Neural progenitor cell (in vitro differentiated cells): ENCODE measurements around the gene C17orf50. TPM values are rescaled to one million over a fixed set of nuclear protein-coding genes. Genes with fewer than 3 reads are reported as not detected.

Experiments
- DNase-seq: peaks from one replicate; pipeline ENCODE4 v3.0.0-alpha.2; 2016; ENCODE audit warnings: low spot score
- H2AFZ ChIP-seq: fragments of 200-600 bp; sonication (generic); replicated peaks from 2 replicates; pipeline ENCODE4 v1.6.1; 2016; ENCODE audit warnings: antibody characterized with exemption
- H3F3A ChIP-seq: fragments of 200-600 bp; sonication (generic); 2 replicates; pipeline ENCODE4 v1.6.1; 2016; ENCODE audit warnings: antibody characterized with exemption, low read depth
- H3K27ac ChIP-seq: fragments of 200-600 bp; sonication (generic); 2 replicates; pipeline ENCODE4 v1.5.1; 2016; ENCODE audit warnings: mild to moderate bottlenecking
- H3K27me3 ChIP-seq: fragments of 200-600 bp; sonication (generic); 2 replicates; pipeline ENCODE4 v1.6.1; 2016; ENCODE audit warnings: mild to moderate bottlenecking, moderate library complexity
- H3K36me3 ChIP-seq: fragments of 200-600 bp; sonication (generic); 2 replicates; pipeline ENCODE4 v1.5.1; 2016
- H3K4me1 ChIP-seq: fragments of 200-600 bp; sonication (generic); 2 replicates; pipeline ENCODE4 v1.6.1; 2016; ENCODE audit warnings: mixed run types
- H3K4me2 ChIP-seq: fragments of 200-600 bp; sonication (generic); 2 replicates; pipeline ENCODE4 v1.6.1; 2016
- H3K4me3 ChIP-seq: fragments of 200-600 bp; sonication (generic); 2 replicates; pipeline ENCODE4 v1.5.1; 2016
- H3K79me2 ChIP-seq: fragments of 200-600 bp; sonication (generic); 2 replicates; pipeline ENCODE4 v1.6.1; 2016; ENCODE audit warnings: low read depth
- H3K9ac ChIP-seq: fragments of 200-600 bp; sonication (generic); 2 replicates; pipeline ENCODE4 v1.6.1; 2016
- H3K9me3 ChIP-seq: fragments of 200-600 bp; sonication (generic); 2 replicates; pipeline ENCODE4 v1.5.1; 2016; ENCODE audit warnings: low read depth
- H4K20me1 ChIP-seq: fragments of 200-600 bp; sonication (generic); 2 replicates; pipeline ENCODE4 v1.6.1; 2016; ENCODE audit warnings: low read depth
- H3K27ac Mint-ChIP-seq: 3 replicates; pipeline ENCODE4 v1.8.0; 2021; ENCODE audit warnings: mixed read lengths
- H3K27me3 Mint-ChIP-seq: 2 replicates; pipeline ENCODE4 v1.8.0; 2022; ENCODE audit warnings: low read depth, mild to moderate bottlenecking, inconsistent platforms, moderate library complexity, mixed read lengths; ENCODE audit not compliant: insufficient read depth
- H3K36me3 Mint-ChIP-seq: 3 replicates; pipeline ENCODE4 v1.8.0; 2021; ENCODE audit warnings: mixed read lengths
- H3K4me1 Mint-ChIP-seq: 3 replicates; pipeline ENCODE4 v1.8.0; 2021; ENCODE audit warnings: mixed read lengths
- H3K4me3 Mint-ChIP-seq: 3 replicates; pipeline ENCODE4 v1.8.0; 2021; ENCODE audit warnings: mild to moderate bottlenecking, moderate library complexity, mixed read lengths
- H3K9me3 Mint-ChIP-seq: 3 replicates; pipeline ENCODE4 v1.8.0; 2020; ENCODE audit warnings: mixed read lengths
- EZH2 ChIP-seq: fragments of 200-600 bp; sonication (generic); IDR thresholded peaks from 2 replicates; pipeline ENCODE4 v1.6.1; 2017; ENCODE audit warnings: antibody characterized with exemption, mild to moderate bottlenecking, moderate library complexity
- EZH2phosphoT487 ChIP-seq: fragments of 200-600 bp; sonication (generic); IDR thresholded peaks from 2 replicates; pipeline ENCODE4 v1.6.1; 2017; ENCODE audit warnings: antibody characterized with exemption
- total RNA-seq: library from RNA; depleted of rRNA; stranded (reverse); fragments of >200 nt; gene quantifications from 2 replicates; pipeline ENCODE4 v1.2.3, GENCODE V29; 2015; ENCODE audit warnings: low replicate concordance
- TF ChIP-seq, protein P1 (sequence below): fragments of 200-600 bp; sonication (generic); IDR thresholded peaks from 2 replicates; pipeline ENCODE4 v1.5.1; 2017; ENCODE audit warnings: antibody characterized with exemption, mild to moderate bottlenecking

C17orf50 gene
- total RNA-seq, 1 donor from 2014 or later, result not detected

DNA sequence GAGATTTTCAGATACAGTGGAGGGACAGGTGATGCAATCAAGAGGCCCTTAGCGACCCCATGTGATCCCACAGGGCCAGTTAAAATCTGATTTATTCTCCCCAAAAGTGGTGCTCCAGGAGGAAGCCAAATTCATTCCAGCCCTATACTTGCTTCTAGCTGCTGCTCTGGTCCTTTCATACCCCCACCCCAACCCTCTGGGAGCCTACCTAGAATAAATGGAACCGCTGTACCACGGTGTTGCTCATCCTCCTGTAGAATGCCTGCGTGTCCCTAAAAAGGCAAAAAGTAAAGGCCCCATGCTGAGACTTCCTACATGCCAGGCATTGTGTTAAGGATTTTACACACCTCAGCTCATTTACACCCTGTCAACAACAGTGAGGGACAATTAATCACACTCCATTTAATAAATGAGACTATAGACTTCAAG lies 31.3 kb upstream of the C17orf50 start:
- Histone ChIP-seq H3K9me3 (no peaks in the 10 kb centered on the region), H2AFZ (no peak overlapping the region), H3K4me1 (peaks cover 35% of the 10 kb centered on the region), H3K27me3 (peaks cover 26% of the 10 kb centered on the region), H4K20me1 (peaks cover 60% of the 10 kb centered on the region), H3K27ac (no peak overlapping the region), H3K4me3 (no peak overlapping the region), H3K4me2 (peak overlapping the region; percentile 43), H3F3A (peaks cover 12% of the 10 kb centered on the region), H3K9ac (no peak overlapping the region), H3K36me3 (no peaks in the 10 kb centered on the region), H3K79me2 (no peaks in the 10 kb centered on the region)
- Mint-ChIP-seq H3K27me3 (peaks cover 6% of the 10 kb centered on the region), H3K4me1 (peaks cover 53% of the 10 kb centered on the region), H3K27ac (no peak overlapping the region), H3K9me3 (no peaks in the 10 kb centered on the region), H3K4me3 (peak overlapping the region; percentile 36), H3K36me3 (peaks cover 6% of the 10 kb centered on the region)
- DNase-seq, result peak; percentile 79
- TF ChIP-seq EZH2phosphoT487, result peak; percentile 76
- TF ChIP-seq, protein P1, sequence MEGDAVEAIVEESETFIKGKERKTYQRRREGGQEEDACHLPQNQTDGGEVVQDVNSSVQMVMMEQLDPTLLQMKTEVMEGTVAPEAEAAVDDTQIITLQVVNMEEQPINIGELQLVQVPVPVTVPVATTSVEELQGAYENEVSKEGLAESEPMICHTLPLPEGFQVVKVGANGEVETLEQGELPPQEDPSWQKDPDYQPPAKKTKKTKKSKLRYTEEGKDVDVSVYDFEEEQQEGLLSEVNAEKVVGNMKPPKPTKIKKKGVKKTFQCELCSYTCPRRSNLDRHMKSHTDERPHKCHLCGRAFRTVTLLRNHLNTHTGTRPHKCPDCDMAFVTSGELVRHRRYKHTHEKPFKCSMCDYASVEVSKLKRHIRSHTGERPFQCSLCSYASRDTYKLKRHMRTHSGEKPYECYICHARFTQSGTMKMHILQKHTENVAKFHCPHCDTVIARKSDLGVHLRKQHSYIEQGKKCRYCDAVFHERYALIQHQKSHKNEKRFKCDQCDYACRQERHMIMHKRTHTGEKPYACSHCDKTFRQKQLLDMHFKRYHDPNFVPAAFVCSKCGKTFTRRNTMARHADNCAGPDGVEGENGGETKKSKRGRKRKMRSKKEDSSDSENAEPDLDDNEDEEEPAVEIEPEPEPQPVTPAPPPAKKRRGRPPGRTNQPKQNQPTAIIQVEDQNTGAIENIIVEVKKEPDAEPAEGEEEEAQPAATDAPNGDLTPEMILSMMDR, result no peak

DNA sequence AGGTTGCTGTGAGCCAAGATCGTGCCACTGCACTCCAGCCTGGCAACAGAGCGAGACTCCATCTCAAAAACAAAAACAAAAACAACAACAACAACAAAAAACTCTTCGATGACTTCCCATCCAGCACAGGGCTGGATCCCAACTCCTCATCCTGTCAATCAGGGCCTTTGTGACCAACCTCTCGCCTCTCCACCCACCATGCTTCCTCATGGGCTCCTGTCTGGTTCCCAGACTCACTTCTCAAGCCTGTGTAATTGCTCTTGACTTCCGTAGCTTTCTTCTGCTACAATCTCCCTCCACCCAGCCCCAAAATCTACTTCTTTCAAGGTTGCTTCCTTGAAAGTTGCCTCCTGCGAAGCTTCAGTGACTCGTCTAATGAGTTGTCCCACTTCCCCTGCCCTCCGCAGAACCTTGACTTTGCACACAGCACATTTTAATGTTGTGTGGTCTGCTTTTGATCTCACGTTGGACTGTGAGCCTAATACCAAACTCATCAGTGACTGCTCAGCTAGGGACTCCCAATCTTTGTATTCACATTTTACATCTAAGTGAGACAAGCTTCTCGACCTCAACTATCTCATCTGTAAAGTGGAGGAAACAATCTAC lies 30.2 kb upstream of the C17orf50 start:
- no peak overlapping the region for H3K27ac ChIP-seq
- no peaks in the 10 kb centered on the region for H3K36me3 ChIP-seq
- H3K9ac ChIP-seq, result no peak overlapping the region
- peaks cover 12% of the 10 kb centered on the region for H3F3A ChIP-seq
- H3K27me3 ChIP-seq, result peaks cover 26% of the 10 kb centered on the region
- H3K4me3 Mint-ChIP-seq, result peak overlapping the region; percentile 89
- H3K4me2 ChIP-seq, result peak overlapping the region; percentile 93
- no peak overlapping the region for H3K4me3 ChIP-seq
- H4K20me1 ChIP-seq, result peaks cover 59% of the 10 kb centered on the region
- no peaks in the 10 kb centered on the region for H3K9me3 Mint-ChIP-seq
- TF ChIP-seq EZH2 (no peak), EZH2phosphoT487 (no peak)
- TF ChIP-seq, protein P1, result no peak
- peaks cover 5% of the 10 kb centered on the region for H3K36me3 Mint-ChIP-seq
- H3K4me1 Mint-ChIP-seq, result peaks cover 52% of the 10 kb centered on the region
- peaks cover 35% of the 10 kb centered on the region for H3K4me1 ChIP-seq
- H3K27ac Mint-ChIP-seq, result peak overlapping the region; percentile 12
- H3K27me3 Mint-ChIP-seq, result peaks cover 8% of the 10 kb centered on the region
- no peaks in the 10 kb centered on the region for H3K79me2 ChIP-seq
- no peak overlapping the region for H2AFZ ChIP-seq
- H3K9me3 ChIP-seq, result no peaks in the 10 kb centered on the region
- DNase-seq, result no peak

DNA sequence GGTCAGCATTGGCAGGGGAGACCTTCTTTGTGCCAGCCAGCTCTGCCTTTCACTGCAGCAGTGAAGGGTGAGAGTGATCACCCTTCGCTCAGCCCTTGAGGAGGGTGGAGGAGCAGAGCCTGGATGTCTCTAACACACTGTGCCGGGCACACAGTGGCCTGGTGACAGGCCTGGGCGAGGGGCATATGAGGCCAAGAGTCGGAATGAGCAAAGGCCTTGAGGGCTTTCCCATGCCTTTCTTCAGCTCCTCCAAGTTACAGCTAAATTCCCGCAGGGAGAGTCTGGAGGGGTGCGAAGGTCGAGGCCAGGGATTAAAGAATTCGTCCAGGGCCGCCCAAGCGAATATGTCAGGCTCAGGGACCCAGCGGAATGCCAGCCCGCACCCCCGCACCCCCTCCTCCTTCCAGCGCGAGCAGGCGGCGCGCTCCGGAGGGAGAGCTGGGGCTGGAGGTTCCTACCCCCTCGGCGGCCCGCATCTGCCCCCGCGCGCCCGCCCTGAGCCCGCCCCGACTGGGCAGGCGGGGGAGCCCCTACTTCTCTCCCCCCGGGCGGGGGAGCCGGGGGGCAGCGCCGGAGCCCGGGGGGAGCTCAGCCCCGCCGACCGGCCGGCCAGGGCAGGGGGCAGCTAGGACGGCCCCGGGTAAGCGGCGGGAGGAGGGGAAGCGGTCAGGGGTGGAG lies 29.3 kb upstream of the C17orf50 start, which contains the start of gene RASL10B:
Gene RASL10B, plus strand, starts transcription at position 401 of the 678 bp plus-strand sequence. CDS start 3,546 bp downstream, outside the sequence.
- H3K9me3 Mint-ChIP-seq, result no peaks in the 10 kb centered on the region
- H3K36me3 Mint-ChIP-seq, result peaks cover 2% of the 10 kb centered on the region
- H3K4me1 Mint-ChIP-seq, result peaks cover 43% of the 10 kb centered on the region
- Histone ChIP-seq H3K79me2 (no peaks in the 10 kb centered on the region), H3F3A (peaks cover 12% of the 10 kb centered on the region), H3K9ac (no peak within 1 kb of the TSS), H3K27me3 (peaks cover 26% of the 10 kb centered on the region), H3K9me3 (no peaks in the 10 kb centered on the region), H3K4me2 (peak within 1 kb of the TSS; percentile 93), H3K27ac (no peak within 1 kb of the TSS), H4K20me1 (peaks cover 51% of the 10 kb centered on the region), H3K36me3 (no peaks in the 10 kb centered on the region), H2AFZ (peak within 1 kb of the TSS; percentile 46), H3K4me1 (peaks cover 28% of the 10 kb centered on the region), H3K4me3 (peak within 1 kb of the TSS; percentile 96)
- peak; percentile 85 for DNase-seq
- peak within 1 kb of the TSS; percentile 93 for H3K27ac Mint-ChIP-seq
- no peak for TF ChIP-seq EZH2
- no peak for TF ChIP-seq EZH2phosphoT487
- TF ChIP-seq, protein P1, result no peak
- peak within 1 kb of the TSS; percentile 96 for H3K4me3 Mint-ChIP-seq
- H3K27me3 Mint-ChIP-seq, result peaks cover 8% of the 10 kb centered on the region
